Activated T-helper 17 cell treated with anti-CD3 and anti-CD28 coated beads, Interleukin-2, amount 50 U/mL, for 72 hours (primary cell): ENCODE results near the gene MATR3. TPM values are rescaled to one million over a fixed set of nuclear protein-coding genes. Genes with fewer than 3 reads are reported as not detected.
"Not testable (repeated sequence)": the region's sequence is repeated elsewhere in the genome, so short reads cannot be mapped to it uniquely, and the experiment has no call there.

ENCODE experiments used
- ATAC-seq: fragments of 150-1000 bp; cut with Tn5 transposase; replicated peaks from 2 replicates; pipeline ENCODE4 v1.10.0; 2021; ENCODE audit warnings: mild to moderate bottlenecking, moderate library complexity
- H3K27ac Mint-ChIP-seq: one replicate; pipeline ENCODE4 v1.8.0; 2022; ENCODE audit warnings: mixed read lengths
- H3K27me3 Mint-ChIP-seq: one replicate; pipeline ENCODE4 v1.8.0; 2022; ENCODE audit warnings: mixed read lengths
- H3K36me3 Mint-ChIP-seq: one replicate; pipeline ENCODE4 v1.8.0; 2022; ENCODE audit warnings: low read depth, mild to moderate bottlenecking, mixed read lengths
- H3K4me1 Mint-ChIP-seq: one replicate; pipeline ENCODE4 v1.8.0; 2022; ENCODE audit warnings: mixed read lengths
- H3K4me3 Mint-ChIP-seq: one replicate; pipeline ENCODE4 v1.8.0; 2022; ENCODE audit warnings: mild to moderate bottlenecking, mixed read lengths
- H3K9me3 Mint-ChIP-seq: one replicate; pipeline ENCODE4 v1.8.0; 2022; ENCODE audit warnings: mixed read lengths
- total RNA-seq, 2 donors: library from RNA; stranded (reverse); gene quantifications; one replicate each; pipeline ENCODE4 v1.2.3, GENCODE V29; 2022

The MATR3 gene
- total RNA-seq, 2 donors from 2014 or later: 184 to 204 TPM

GRCh38 chr5:139266236-139266635 is 27.3 kb upstream of the MATR3 start:
- no peaks in the 10 kb centered on the region for H3K36me3 Mint-ChIP-seq
- no peak for ATAC-seq
- no peaks in the 10 kb centered on the region for H3K27me3 Mint-ChIP-seq
- peaks cover 6% of the 10 kb centered on the region for H3K4me1 Mint-ChIP-seq
- no peak overlapping the region for H3K27ac Mint-ChIP-seq
- no peak overlapping the region for H3K4me3 Mint-ChIP-seq
- H3K9me3 Mint-ChIP-seq: no peaks in the 10 kb centered on the region

GRCh38 chr5:139267481-139267880 is 26.1 kb upstream of the MATR3 start:
- Mint-ChIP-seq H3K9me3 (no peaks in the 10 kb centered on the region), H3K27me3 (no peaks in the 10 kb centered on the region), H3K27ac (no peak overlapping the region), H3K4me3 (no peak overlapping the region), H3K36me3 (no peaks in the 10 kb centered on the region), H3K4me1 (peaks cover 12% of the 10 kb centered on the region)
- no peak for ATAC-seq

- Mint-ChIP-seq H3K36me3 (no peaks in the 10 kb centered on the region), H3K9me3 (no peaks in the 10 kb centered on the region), H3K27me3 (no peaks in the 10 kb centered on the region), H3K27ac (no peak overlapping the region), H3K4me3 (no peak overlapping the region), H3K4me1 (peaks cover 21% of the 10 kb centered on the region)
- no peak for ATAC-seq
These were observed 25.0 kb upstream of the MATR3 start for GRCh38 chr5:139268364-139269202.

- Mint-ChIP-seq H3K36me3 (peaks cover 20% of the 10 kb centered on the region), H3K4me1 (peaks cover 27% of the 10 kb centered on the region)
- not testable (repeated sequence) for ATAC-seq, H3K9me3 Mint-ChIP-seq, H3K4me3 Mint-ChIP-seq, H3K27me3 Mint-ChIP-seq, H3K27ac Mint-ChIP-seq
These were observed 22.8 kb upstream of the MATR3 start for GRCh38 chr5:139270718-139271117.

- ATAC-seq: no peak
- Mint-ChIP-seq H3K4me1 (peaks cover 34% of the 10 kb centered on the region), H3K36me3 (peaks cover 27% of the 10 kb centered on the region), H3K27me3 (no peaks in the 10 kb centered on the region), H3K27ac (no peak overlapping the region), H3K9me3 (no peaks in the 10 kb centered on the region), H3K4me3 (no peak overlapping the region)
These were observed 22.1 kb upstream of the MATR3 start for GRCh38 chr5:139271201-139272027.

GRCh38 chr5:139272471-139273321 is 20.8 kb upstream of the MATR3 start:
- no peaks in the 10 kb centered on the region for H3K27me3 Mint-ChIP-seq
- H3K36me3 Mint-ChIP-seq: peaks cover 39% of the 10 kb centered on the region
- H3K4me3 Mint-ChIP-seq: peak overlapping the region; percentile 97
- ATAC-seq: no peak
- peaks cover 43% of the 10 kb centered on the region for H3K4me1 Mint-ChIP-seq
- H3K9me3 Mint-ChIP-seq: no peaks in the 10 kb centered on the region
- peak overlapping the region; percentile 91 for H3K27ac Mint-ChIP-seq

GRCh38 chr5:139273322-139273571 is 20.3 kb upstream of the MATR3 start:
- Mint-ChIP-seq H3K27me3 (no peaks in the 10 kb centered on the region), H3K9me3 (no peaks in the 10 kb centered on the region), H3K27ac (peak overlapping the region; percentile 91), H3K4me3 (peak overlapping the region; percentile 97), H3K36me3 (peaks cover 45% of the 10 kb centered on the region), H3K4me1 (peaks cover 40% of the 10 kb centered on the region)
- no peak for ATAC-seq

GRCh38 chr5:139273572-139274289 is 19.8 kb upstream of the MATR3 start:
- peak; percentile 95 for ATAC-seq
- H3K4me1 Mint-ChIP-seq: peaks cover 39% of the 10 kb centered on the region
- H3K9me3 Mint-ChIP-seq: no peaks in the 10 kb centered on the region
- peak overlapping the region; percentile 97 for H3K4me3 Mint-ChIP-seq
- peaks cover 50% of the 10 kb centered on the region for H3K36me3 Mint-ChIP-seq
- no peaks in the 10 kb centered on the region for H3K27me3 Mint-ChIP-seq
- peak overlapping the region; percentile 91 for H3K27ac Mint-ChIP-seq

- Mint-ChIP-seq H3K27me3 (no peaks in the 10 kb centered on the region), H3K27ac (peak overlapping the region; percentile 85), H3K4me3 (peak overlapping the region; percentile 97), H3K36me3 (peaks cover 68% of the 10 kb centered on the region), H3K4me1 (peaks cover 42% of the 10 kb centered on the region), H3K9me3 (no peaks in the 10 kb centered on the region)
- ATAC-seq: no peak
These were observed 18.0 kb upstream of the MATR3 start for GRCh38 chr5:139275536-139275935.

- Mint-ChIP-seq H3K4me1 (peaks cover 45% of the 10 kb centered on the region), H3K4me3 (peak overlapping the region; percentile 97), H3K36me3 (peaks cover 72% of the 10 kb centered on the region), H3K9me3 (no peaks in the 10 kb centered on the region), H3K27ac (peak overlapping the region; percentile 85), H3K27me3 (no peaks in the 10 kb centered on the region)
- peak; percentile 23 for ATAC-seq
These were observed 17.6 kb upstream of the MATR3 start for GRCh38 chr5:139275956-139276355.

- ATAC-seq: no peak
- no peaks in the 10 kb centered on the region for H3K9me3 Mint-ChIP-seq
- no peaks in the 10 kb centered on the region for H3K27me3 Mint-ChIP-seq
- H3K27ac Mint-ChIP-seq: peak overlapping the region; percentile 85
- peaks cover 44% of the 10 kb centered on the region for H3K4me1 Mint-ChIP-seq
- H3K4me3 Mint-ChIP-seq: peak overlapping the region; percentile 97
- peaks cover 77% of the 10 kb centered on the region for H3K36me3 Mint-ChIP-seq
These were observed 17.1 kb upstream of the MATR3 start for GRCh38 chr5:139276426-139276825.

GRCh38 chr5:139277171-139277570 is 16.4 kb upstream of the MATR3 start:
- peak overlapping the region; percentile 66 for H3K27ac Mint-ChIP-seq
- no peak for ATAC-seq
- H3K4me3 Mint-ChIP-seq: peak overlapping the region; percentile 97
- H3K27me3 Mint-ChIP-seq: no peaks in the 10 kb centered on the region
- H3K9me3 Mint-ChIP-seq: no peaks in the 10 kb centered on the region
- peaks cover 40% of the 10 kb centered on the region for H3K4me1 Mint-ChIP-seq
- peaks cover 84% of the 10 kb centered on the region for H3K36me3 Mint-ChIP-seq

GRCh38 chr5:139278540-139279274 is 14.8 kb upstream of the MATR3 start:
- no peak for ATAC-seq
- Mint-ChIP-seq H3K27ac (no peak overlapping the region), H3K36me3 (peaks cover 99% of the 10 kb centered on the region), H3K9me3 (no peaks in the 10 kb centered on the region), H3K4me3 (peak overlapping the region; percentile 97), H3K27me3 (no peaks in the 10 kb centered on the region), H3K4me1 (peaks cover 32% of the 10 kb centered on the region)
